PC-9 (cell line): ENCODE measurements around the gene CYB5R4.

Experiments used
- EZH2 ChIP-seq: fragments of 200-600 bp; sonication (generic); IDR thresholded peaks from 2 replicates; pipeline ENCODE4 v1.8.0; 2017; ENCODE audit warnings: antibody characterized with exemption, low read depth
- TF ChIP-seq, protein P1 (sequence below): fragments of 200-600 bp; sonication (generic); conservative IDR thresholded peaks from 2 replicates; pipeline ENCODE4 v1.6.1; 2017; ENCODE audit warnings: mixed run types, antibody characterized with exemption, mild to moderate bottlenecking, moderate library complexity

DNA sequence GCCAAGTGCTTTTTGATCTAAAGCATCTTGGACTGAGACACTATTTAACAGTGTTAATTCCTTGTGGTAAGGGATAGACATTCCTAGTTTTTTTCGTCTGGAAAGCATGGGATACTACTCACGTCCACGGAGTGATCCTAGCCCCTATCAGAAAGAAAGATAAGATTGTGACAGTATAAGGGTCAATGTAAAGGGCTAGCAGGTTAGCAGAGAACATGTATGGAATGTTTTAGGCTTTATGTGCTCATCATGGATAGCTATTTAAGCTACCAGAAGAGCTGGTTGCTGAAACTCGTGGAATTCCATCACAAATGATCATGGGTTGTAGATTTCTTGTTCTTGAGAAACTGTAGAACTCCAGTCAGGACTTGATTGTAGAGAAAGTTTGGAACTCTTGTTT lies 32.1 kb downstream of the CYB5R4 start:
- TF ChIP-seq EZH2 = no peak
- TF ChIP-seq, protein P1, sequence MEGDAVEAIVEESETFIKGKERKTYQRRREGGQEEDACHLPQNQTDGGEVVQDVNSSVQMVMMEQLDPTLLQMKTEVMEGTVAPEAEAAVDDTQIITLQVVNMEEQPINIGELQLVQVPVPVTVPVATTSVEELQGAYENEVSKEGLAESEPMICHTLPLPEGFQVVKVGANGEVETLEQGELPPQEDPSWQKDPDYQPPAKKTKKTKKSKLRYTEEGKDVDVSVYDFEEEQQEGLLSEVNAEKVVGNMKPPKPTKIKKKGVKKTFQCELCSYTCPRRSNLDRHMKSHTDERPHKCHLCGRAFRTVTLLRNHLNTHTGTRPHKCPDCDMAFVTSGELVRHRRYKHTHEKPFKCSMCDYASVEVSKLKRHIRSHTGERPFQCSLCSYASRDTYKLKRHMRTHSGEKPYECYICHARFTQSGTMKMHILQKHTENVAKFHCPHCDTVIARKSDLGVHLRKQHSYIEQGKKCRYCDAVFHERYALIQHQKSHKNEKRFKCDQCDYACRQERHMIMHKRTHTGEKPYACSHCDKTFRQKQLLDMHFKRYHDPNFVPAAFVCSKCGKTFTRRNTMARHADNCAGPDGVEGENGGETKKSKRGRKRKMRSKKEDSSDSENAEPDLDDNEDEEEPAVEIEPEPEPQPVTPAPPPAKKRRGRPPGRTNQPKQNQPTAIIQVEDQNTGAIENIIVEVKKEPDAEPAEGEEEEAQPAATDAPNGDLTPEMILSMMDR = no peak
